MM.1S (cell line): Measurements from ENCODE around the gene GDF3.

ENCODE experiments used
- DNase-seq: peaks from one replicate; pipeline ENCODE4 v3.0.0-alpha.2; 2015
- H2AFZ ChIP-seq: fragments of 300-600 bp; sonication (generic); 2 replicates; pipeline ENCODE4 v1.6.0; 2016; ENCODE audit warnings: antibody characterized with exemption, low read length
- H3F3A ChIP-seq: fragments of 300-600 bp; sonication (generic); 2 replicates; pipeline ENCODE4 v1.6.1; 2016; ENCODE audit warnings: mild to moderate bottlenecking, antibody characterized with exemption, low read length, moderate library complexity, mixed read lengths; ENCODE audit not compliant: insufficient read depth
- H3K27ac ChIP-seq: fragments of 300-600 bp; sonication (generic); 2 replicates; pipeline ENCODE4 v1.5.1; 2016; ENCODE audit warnings: mild to moderate bottlenecking, low read length
- H3K27me3 ChIP-seq: fragments of 300-600 bp; sonication (generic); replicated peaks from 2 replicates; pipeline ENCODE4 v1.6.0; 2016; ENCODE audit warnings: low read length; ENCODE audit not compliant: insufficient read depth
- H3K36me3 ChIP-seq: fragments of 300-600 bp; sonication (generic); replicated peaks from 2 replicates; pipeline ENCODE4 v1.6.1; 2016; ENCODE audit warnings: mild to moderate bottlenecking, low read length, mixed read lengths; ENCODE audit not compliant: insufficient read depth
- H3K4me1 ChIP-seq: fragments of 300-600 bp; sonication (generic); 2 replicates; pipeline ENCODE4 v1.6.1; 2016; ENCODE audit warnings: low read length, mixed read lengths
- H3K4me2 ChIP-seq: fragments of 300-600 bp; sonication (generic); 2 replicates; pipeline ENCODE4 v1.6.0; 2016; ENCODE audit warnings: low read depth, low read length
- H3K4me3 ChIP-seq: fragments of 300-600 bp; sonication (generic); 2 replicates; pipeline ENCODE4 v1.5.1; 2016; ENCODE audit warnings: low read length, mixed read lengths
- H3K79me2 ChIP-seq: fragments of 300-600 bp; sonication (generic); 2 replicates; pipeline ENCODE4 v1.6.1; 2016; ENCODE audit warnings: mixed run types, low read length, mixed read lengths
- H3K9ac ChIP-seq: fragments of 300-600 bp; sonication (generic); 2 replicates; pipeline ENCODE4 v1.6.1; 2016; ENCODE audit warnings: low read length, mixed read lengths
- H3K9me2 ChIP-seq: fragments of 300-600 bp; sonication (generic); replicated peaks from 2 replicates; pipeline ENCODE4 v1.6.1; 2016; ENCODE audit warnings: mild to moderate bottlenecking, low read length, mixed read lengths; ENCODE audit not compliant: insufficient read depth
- H3K9me3 ChIP-seq: fragments of 300-600 bp; sonication (generic); replicated peaks from 2 replicates; pipeline ENCODE4 v1.6.1; 2016; ENCODE audit warnings: mild to moderate bottlenecking, low read length, mixed read lengths; ENCODE audit not compliant: insufficient read depth
- H4K20me1 ChIP-seq: fragments of 300-600 bp; sonication (generic); 2 replicates; pipeline ENCODE4 v1.6.1; 2016; ENCODE audit warnings: mild to moderate bottlenecking, low read length, moderate library complexity, mixed read lengths; ENCODE audit not compliant: insufficient read depth
- EZH2 ChIP-seq: fragments of 300-600 bp; sonication (generic); optimal IDR thresholded peaks from 2 replicates; pipeline ENCODE3; 2017; ENCODE audit warnings: low read depth, mild to moderate bottlenecking, antibody characterized with exemption, low read length, mixed read lengths
- EZH2phosphoT487 ChIP-seq: fragments of 300-600 bp; sonication (generic); IDR thresholded peaks from 2 replicates; pipeline ENCODE4 v1.6.1; 2018; ENCODE audit warnings: antibody characterized with exemption, low read length
- TF ChIP-seq, protein P1 (sequence below): fragments of 300-600 bp; sonication (generic); IDR thresholded peaks from 2 replicates; pipeline ENCODE4 v1.5.1; 2016; ENCODE audit warnings: antibody characterized with exemption, low read length, mixed read lengths

The GDF3 gene

DNA sequence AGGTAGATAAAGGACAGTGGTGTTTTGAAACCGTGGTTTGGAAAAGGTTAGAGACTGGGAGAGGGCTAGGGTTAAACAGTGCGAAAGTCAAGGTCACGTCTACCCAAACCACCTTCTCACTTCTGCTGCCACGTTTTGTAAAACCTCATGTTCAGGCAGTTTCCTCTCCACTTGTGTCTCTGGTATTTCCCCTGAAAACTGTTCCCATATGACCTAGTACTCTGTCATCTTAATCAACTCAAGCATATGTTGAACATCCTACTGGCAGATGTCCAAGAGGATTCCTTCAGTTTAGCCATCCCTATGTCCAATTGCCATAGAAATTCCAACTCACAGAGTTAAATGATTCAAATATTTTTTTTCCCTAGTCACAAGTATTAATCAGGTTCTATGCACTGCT lies 34.2 kb upstream of the GDF3 start:
- Histone ChIP-seq H3K27me3 (no peaks in the 10 kb centered on the region), H3K4me1 (no peaks in the 10 kb centered on the region), H3K4me3 (no peak overlapping the region), H4K20me1 (no peaks in the 10 kb centered on the region), H3K9me2 (no peaks in the 10 kb centered on the region), H3K4me2 (no peak overlapping the region), H3K27ac (no peak overlapping the region), H3K9ac (no peak overlapping the region), H3K36me3 (no peaks in the 10 kb centered on the region), H2AFZ (no peak overlapping the region), H3K9me3 (no peaks in the 10 kb centered on the region), H3F3A (no peaks in the 10 kb centered on the region), H3K79me2 (no peaks in the 10 kb centered on the region)
- TF ChIP-seq, protein P1, sequence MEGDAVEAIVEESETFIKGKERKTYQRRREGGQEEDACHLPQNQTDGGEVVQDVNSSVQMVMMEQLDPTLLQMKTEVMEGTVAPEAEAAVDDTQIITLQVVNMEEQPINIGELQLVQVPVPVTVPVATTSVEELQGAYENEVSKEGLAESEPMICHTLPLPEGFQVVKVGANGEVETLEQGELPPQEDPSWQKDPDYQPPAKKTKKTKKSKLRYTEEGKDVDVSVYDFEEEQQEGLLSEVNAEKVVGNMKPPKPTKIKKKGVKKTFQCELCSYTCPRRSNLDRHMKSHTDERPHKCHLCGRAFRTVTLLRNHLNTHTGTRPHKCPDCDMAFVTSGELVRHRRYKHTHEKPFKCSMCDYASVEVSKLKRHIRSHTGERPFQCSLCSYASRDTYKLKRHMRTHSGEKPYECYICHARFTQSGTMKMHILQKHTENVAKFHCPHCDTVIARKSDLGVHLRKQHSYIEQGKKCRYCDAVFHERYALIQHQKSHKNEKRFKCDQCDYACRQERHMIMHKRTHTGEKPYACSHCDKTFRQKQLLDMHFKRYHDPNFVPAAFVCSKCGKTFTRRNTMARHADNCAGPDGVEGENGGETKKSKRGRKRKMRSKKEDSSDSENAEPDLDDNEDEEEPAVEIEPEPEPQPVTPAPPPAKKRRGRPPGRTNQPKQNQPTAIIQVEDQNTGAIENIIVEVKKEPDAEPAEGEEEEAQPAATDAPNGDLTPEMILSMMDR: no peak
- TF ChIP-seq EZH2 (no peak), EZH2phosphoT487 (no peak)
- no peak for DNase-seq

DNA sequence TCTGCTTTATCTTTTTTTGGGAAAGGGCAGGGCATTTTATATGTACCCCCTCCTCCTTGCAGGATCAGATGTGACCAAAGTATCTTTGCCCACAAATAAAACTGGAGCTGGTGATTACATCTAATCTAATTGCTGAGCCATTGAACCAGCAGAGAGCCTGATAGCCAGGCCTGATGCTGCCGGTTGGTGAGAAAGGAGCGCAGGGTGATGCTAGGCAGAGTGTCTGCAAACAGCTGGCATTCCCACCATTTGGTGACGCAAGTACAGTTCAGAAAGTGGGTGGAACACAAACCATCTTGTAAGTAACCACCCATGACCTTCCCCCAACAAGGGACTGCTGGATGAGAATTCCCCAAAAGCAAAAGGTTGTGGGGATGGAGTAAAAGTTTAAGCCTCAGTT lies 28.4 kb upstream of the GDF3 start:
- Histone ChIP-seq H3K27me3 (no peaks in the 10 kb centered on the region), H3K9me2 (no peaks in the 10 kb centered on the region), H4K20me1 (no peaks in the 10 kb centered on the region), H3K4me3 (no peak overlapping the region), H3K9ac (no peak overlapping the region), H2AFZ (no peak overlapping the region), H3K79me2 (no peaks in the 10 kb centered on the region), H3K36me3 (no peaks in the 10 kb centered on the region), H3K4me1 (no peaks in the 10 kb centered on the region), H3K27ac (no peak overlapping the region), H3K9me3 (no peaks in the 10 kb centered on the region), H3F3A (no peaks in the 10 kb centered on the region), H3K4me2 (no peak overlapping the region)
- DNase-seq: no peak
- TF ChIP-seq, protein P1: no peak
- TF ChIP-seq EZH2: no peak
- TF ChIP-seq EZH2phosphoT487: no peak

DNA sequence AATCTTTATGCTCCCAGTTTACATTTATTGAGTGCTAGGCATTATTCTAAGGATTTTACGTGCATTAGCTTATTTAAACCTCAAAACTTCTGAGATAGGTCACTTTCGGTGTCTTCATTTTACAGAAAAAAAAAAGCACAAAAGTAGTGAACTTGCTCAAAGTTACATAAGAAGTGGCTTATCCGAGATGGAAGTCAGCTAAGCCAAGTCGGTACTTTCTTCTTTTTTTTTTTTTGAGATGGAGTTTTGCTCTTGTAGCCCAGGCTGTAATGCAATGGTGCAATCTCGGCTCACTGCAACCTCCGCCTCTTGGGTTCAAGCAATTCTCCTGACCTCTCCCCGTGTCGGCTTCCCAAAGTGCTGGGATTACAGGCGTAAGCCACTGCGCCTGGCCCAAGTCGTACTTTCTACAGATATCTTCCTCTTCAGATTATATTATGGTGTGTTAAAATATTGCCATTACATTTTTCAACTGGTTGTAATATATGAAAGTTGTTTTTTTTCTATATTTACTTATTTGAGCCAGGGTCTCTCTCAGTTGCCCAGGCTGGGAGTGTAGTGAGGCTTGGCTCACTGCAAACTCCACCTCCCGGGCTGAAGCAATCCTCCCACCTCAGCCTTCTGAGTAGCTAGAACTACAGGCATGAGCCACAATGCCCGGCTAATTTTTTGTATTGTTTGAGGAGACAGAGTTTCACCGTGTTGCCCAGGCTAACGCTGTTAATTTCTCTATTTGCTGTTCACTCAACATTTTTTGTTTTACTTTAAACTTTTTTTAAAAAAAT lies 24.6 kb upstream of the GDF3 start:
- Histone ChIP-seq H3K4me3 (no peak overlapping the region), H2AFZ (no peak overlapping the region), H3K79me2 (no peaks in the 10 kb centered on the region), H3K4me1 (no peaks in the 10 kb centered on the region), H3K27me3 (no peaks in the 10 kb centered on the region), H3K9me3 (no peaks in the 10 kb centered on the region), H3K36me3 (no peaks in the 10 kb centered on the region), H4K20me1 (no peaks in the 10 kb centered on the region), H3K9ac (no peak overlapping the region), H3K4me2 (no peak overlapping the region), H3F3A (no peaks in the 10 kb centered on the region), H3K27ac (no peak overlapping the region), H3K9me2 (no peaks in the 10 kb centered on the region)
- no peak for DNase-seq
- TF ChIP-seq, protein P1: no peak
- no peak for TF ChIP-seq EZH2phosphoT487
- no peak for TF ChIP-seq EZH2
